Measurements from ENCODE around the gene JAZF1. TPM values are rescaled to one million over a fixed set of nuclear protein-coding genes. Genes with fewer than 3 reads are reported as not detected.

JAZF1 gene
- total and polyA plus RNA-seq, 2 donors (not counting 1 experiment from before 2014, with no cell fraction given), result 14.0 to 38.6 TPM

DNA sequence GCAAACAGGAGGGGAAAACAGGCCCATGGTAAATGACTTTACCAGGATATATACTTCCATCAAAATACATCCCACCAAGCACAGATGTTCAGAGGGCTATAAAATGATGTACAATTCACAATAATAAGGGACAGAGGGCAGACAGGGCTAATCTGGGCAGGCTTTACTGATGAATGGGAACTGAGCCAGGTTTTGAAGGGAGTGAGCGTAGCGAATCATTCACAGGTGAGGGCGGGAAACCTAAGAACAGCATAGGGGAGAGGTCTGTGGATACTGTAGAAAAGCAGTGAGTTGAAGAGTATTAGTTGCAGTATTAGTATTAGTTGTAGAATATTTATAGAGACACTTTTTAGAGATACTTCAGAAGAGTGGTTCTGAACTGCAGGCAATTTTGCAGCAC lies 180.8 kb downstream of the JAZF1 start:
- ATAC-seq (ENCODE audit: low read depth) (no peak), DNase-seq (no peak)
- Histone ChIP-seq H4K20me1 (ENCODE audit: control insufficient read depth, insufficient read depth, low read length, poor library complexity, severe bottlenecking) (peaks cover 85% of the 10 kb centered on the region), H3K9ac (ENCODE audit: low read length) (no peak overlapping the region), H3K27ac (ENCODE audit: low read length in 2 of 2) (no peak overlapping the region), H3K9me3 (ENCODE audit: control extremely low read depth in 1 of 3, control insufficient read depth in 2 of 3, insufficient read depth in 1 of 3, low read length in 2 of 3) (no peaks in the 10 kb centered on the region), H3K4me2 (replicated peaks; ENCODE audit: low read depth, low read length, poor library complexity, severe bottlenecking) (no peak overlapping the region), H3K79me2 (ENCODE audit: control insufficient read depth, insufficient read depth, low read length) (peaks cover 85% of the 10 kb centered on the region), H3K27me3 (replicated peaks in 1 of 4; ENCODE audit: control extremely low read depth in 1 of 4, control insufficient read depth in 3 of 4, insufficient read depth in 4 of 4, low read length in 3 of 4) (no peaks in the 10 kb centered on the region), H3K36me3 (replicated peaks in 1 of 2; ENCODE audit: control extremely low read depth in 1 of 2, control insufficient read depth in 1 of 2, extremely low read depth in 1 of 2, insufficient read depth in 2 of 2, low read length in 1 of 2) (peaks cover 3 to 4% of the 10 kb centered on the region in 2 experiments), H3K4me1 (ENCODE audit: control insufficient read depth in 2 of 2, insufficient read depth in 2 of 2, low read length in 2 of 2) (no peaks in the 10 kb centered on the region), H3K4me3 (ENCODE audit: control extremely low read depth in 1 of 5, extremely low read depth in 1 of 5, insufficient read depth in 1 of 5, low read depth in 2 of 5, low read length in 4 of 5) (no peak overlapping the region), H2AFZ (ENCODE audit: insufficient read depth, low read depth, low read length, poor library complexity, severe bottlenecking) (no peak overlapping the region)
- intact Hi-C loops (cut with micrococcal nuclease), result no loop called here
- Mint-ChIP-seq H3K27ac (no peak overlapping the region), H3K27me3 (no peaks in the 10 kb centered on the region), H3K9me3 (ENCODE audit: insufficient read depth) (no peaks in the 10 kb centered on the region), H3K4me1 (peaks cover 55% of the 10 kb centered on the region), H3K4me3 (no peak overlapping the region)
- CTCF ChIA-PET, result no interaction called here
- POLR2A ChIA-PET, result interaction anchor here (0.7 kb wide), 1 partner anchor 26 kb away, joined by 3 read pairs; no protein-coding TSS in a partner anchor
- WGBS (ENCODE audit: insufficient coverage), result 100% methylated on average over 3 of the region's 3 CpGs
- TF ChIP-seq, protein P1, sequence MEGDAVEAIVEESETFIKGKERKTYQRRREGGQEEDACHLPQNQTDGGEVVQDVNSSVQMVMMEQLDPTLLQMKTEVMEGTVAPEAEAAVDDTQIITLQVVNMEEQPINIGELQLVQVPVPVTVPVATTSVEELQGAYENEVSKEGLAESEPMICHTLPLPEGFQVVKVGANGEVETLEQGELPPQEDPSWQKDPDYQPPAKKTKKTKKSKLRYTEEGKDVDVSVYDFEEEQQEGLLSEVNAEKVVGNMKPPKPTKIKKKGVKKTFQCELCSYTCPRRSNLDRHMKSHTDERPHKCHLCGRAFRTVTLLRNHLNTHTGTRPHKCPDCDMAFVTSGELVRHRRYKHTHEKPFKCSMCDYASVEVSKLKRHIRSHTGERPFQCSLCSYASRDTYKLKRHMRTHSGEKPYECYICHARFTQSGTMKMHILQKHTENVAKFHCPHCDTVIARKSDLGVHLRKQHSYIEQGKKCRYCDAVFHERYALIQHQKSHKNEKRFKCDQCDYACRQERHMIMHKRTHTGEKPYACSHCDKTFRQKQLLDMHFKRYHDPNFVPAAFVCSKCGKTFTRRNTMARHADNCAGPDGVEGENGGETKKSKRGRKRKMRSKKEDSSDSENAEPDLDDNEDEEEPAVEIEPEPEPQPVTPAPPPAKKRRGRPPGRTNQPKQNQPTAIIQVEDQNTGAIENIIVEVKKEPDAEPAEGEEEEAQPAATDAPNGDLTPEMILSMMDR (IDR thresholded peaks at IDR 0.05), result no peak
- TF ChIP-seq EZH2 (IDR thresholded peaks at IDR 0.05; ENCODE audit: borderline replicate concordance, insufficient read depth, low read depth, low read length, poor library complexity, severe bottlenecking), result no peak

DNA sequence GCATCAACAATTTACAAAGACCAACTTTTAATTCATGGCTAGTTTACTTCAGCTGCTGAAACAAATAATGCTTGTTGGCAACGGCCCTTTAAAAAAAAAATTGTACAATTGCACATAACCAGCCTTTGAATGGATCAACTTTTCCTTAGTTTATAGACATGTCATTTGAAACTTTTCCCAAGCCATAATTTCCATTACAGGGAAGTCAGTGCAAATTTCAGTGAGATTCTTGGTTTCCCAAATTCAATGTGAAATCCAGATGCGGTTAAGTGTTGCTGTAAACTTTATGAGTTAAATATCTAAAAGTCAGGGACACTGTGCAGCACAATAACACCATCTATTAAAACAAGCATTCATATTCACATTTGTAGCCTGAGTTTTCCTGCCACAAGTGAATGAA lies 182.2 kb downstream of the JAZF1 start:
- ATAC-seq (ENCODE audit: low read depth) (no peak), DNase-seq (no peak)
- no peaks in the 10 kb centered on the region for H3K27me3 ChIP-seq (replicated peaks in 1 of 4; ENCODE audit: control extremely low read depth in 1 of 4, control insufficient read depth in 3 of 4, insufficient read depth in 4 of 4, low read length in 3 of 4)
- peaks cover 80% of the 10 kb centered on the region for H3K79me2 ChIP-seq (ENCODE audit: control insufficient read depth, insufficient read depth, low read length)
- no peak for TF ChIP-seq EZH2 (IDR thresholded peaks at IDR 0.05; ENCODE audit: borderline replicate concordance, insufficient read depth, low read depth, low read length, poor library complexity, severe bottlenecking)
- TF ChIP-seq, protein P1 (IDR thresholded peaks at IDR 0.05), result no peak
- H4K20me1 ChIP-seq (ENCODE audit: control insufficient read depth, insufficient read depth, low read length, poor library complexity, severe bottlenecking), result peaks cover 84% of the 10 kb centered on the region
- Mint-ChIP-seq H3K4me3 (no peak overlapping the region), H3K27me3 (no peaks in the 10 kb centered on the region), H3K27ac (no peak overlapping the region), H3K9me3 (ENCODE audit: insufficient read depth) (no peaks in the 10 kb centered on the region), H3K4me1 (peaks cover 58% of the 10 kb centered on the region)
- ChIA-PET CTCF (no interaction called here), POLR2A (no interaction called here)
- peaks cover 4% of the 10 kb centered on the region in 2 experiments for H3K36me3 ChIP-seq (replicated peaks in 1 of 2; ENCODE audit: control extremely low read depth in 1 of 2, control insufficient read depth in 1 of 2, extremely low read depth in 1 of 2, insufficient read depth in 2 of 2, low read length in 1 of 2)
- no peak overlapping the region for H2AFZ ChIP-seq (ENCODE audit: insufficient read depth, low read depth, low read length, poor library complexity, severe bottlenecking)
- no peak overlapping the region for H3K9ac ChIP-seq (ENCODE audit: low read length)
- no peak overlapping the region for H3K4me3 ChIP-seq (ENCODE audit: control extremely low read depth in 1 of 5, extremely low read depth in 1 of 5, insufficient read depth in 1 of 5, low read depth in 2 of 5, low read length in 4 of 5)
- no peaks in the 10 kb centered on the region for H3K9me3 ChIP-seq (ENCODE audit: control extremely low read depth in 1 of 3, control insufficient read depth in 2 of 3, insufficient read depth in 1 of 3, low read length in 2 of 3)
- H3K4me2 ChIP-seq (replicated peaks; ENCODE audit: low read depth, low read length, poor library complexity, severe bottlenecking), result no peak overlapping the region
- intact Hi-C loops (cut with micrococcal nuclease), result no loop called here
- no peaks in the 10 kb centered on the region for H3K4me1 ChIP-seq (ENCODE audit: control insufficient read depth in 2 of 2, insufficient read depth in 2 of 2, low read length in 2 of 2)
- 80% methylated on average over 1 of the region's 2 CpGs for WGBS (ENCODE audit: insufficient coverage)
- no peak overlapping the region for H3K27ac ChIP-seq (ENCODE audit: low read length in 2 of 2)

All from B cell (primary cell).